K562 (cell line): Measurements from ENCODE around the gene ZNF804A. TPM values are rescaled to one million over a fixed set of nuclear protein-coding genes. Genes with fewer than 3 reads are reported as not detected.

ENCODE experiments used
- ATAC-seq: fragments of 200-7000 bp; cut with Tn5 transposase; 3 replicates; pipeline ENCODE4 v1.9.1; 2020; ENCODE audit warnings: moderate library complexity
- BruUV-seq: library from RNA; stranded (reverse); fragments of 400-500 nt; replicated peaks from 2 replicates; lab custom pipeline; 2021; lab: Mats Ljungman, UMichigan
- CTCF ChIA-PET: fragments of 300-600 bp; formaldehyde crosslinking; extraction: SDS; loops from one replicate; lab custom pipeline; 2021; ENCODE audit warnings: low intra/inter-chr PET ratio; lab: Yijun Ruan, JAX
- POLR2A ChIA-PET: fragments of 300-600, 350-650 bp; sonication (Branson Sonifier 250); formaldehyde crosslinking; extraction: SDS; loops from one replicate; lab custom pipeline; 2021; ENCODE audit warnings: antibody characterized with exemption, inconsistent platforms; lab: Yijun Ruan, JAX
- DNase-seq, 4 experiments: peaks; one replicate each; pipeline versions ENCODE4 v3.0.0 to v3.0.0-alpha.2; 2011 to 2018; ENCODE audit warnings: low spot score in 3 of 4, mixed read lengths in 3 of 4; ENCODE audit errors: extremely low read depth in 1 of 4
- FAIRE-seq: peaks from 2 replicates; lab custom pipeline; 2011; peaks lifted over from hg19 to GRCh38; lab: Jason Lieb, UNC
- H2AFZ ChIP-seq: 2 replicates; pipeline ENCODE4 v1.6.0; 2011; ENCODE audit warnings: low read depth, low read length, control low read depth, inconsistent platforms
- H3K27ac ChIP-seq: fragments of 200-600 bp; 3 replicates; pipeline ENCODE4 v1.8.0; 2011; ENCODE audit warnings: low read depth, mild to moderate bottlenecking, control low read depth, inconsistent platforms, low read length, moderate library complexity, mixed read lengths; ENCODE audit errors: extremely low read depth
- H3K27me3 ChIP-seq, 2 experiments: fragments of 300-600 bp in 1 of 2; 2 replicates in 1 of 2; 3 replicates in 1 of 2; pipeline versions ENCODE4 v1.6.0 to v1.8.0; 2011; ENCODE audit warnings: inconsistent platforms in 2 of 2, low read length in 2 of 2, mild to moderate bottlenecking in 1 of 2, mixed read lengths in 1 of 2, moderate library complexity in 1 of 2; ENCODE audit not compliant: control insufficient read depth in 2 of 2, insufficient read depth in 2 of 2
- H3K36me3 ChIP-seq: fragments of 300-600 bp; 3 replicates; pipeline ENCODE4 v1.8.0; 2011; ENCODE audit warnings: mild to moderate bottlenecking, low read length, inconsistent platforms; ENCODE audit not compliant: control insufficient read depth, insufficient read depth
- H3K4me1 ChIP-seq, 2 experiments: fragments of 200-600 bp in 1 of 2; replicated peaks in 1 of 2; 2 replicates in 1 of 2; 3 replicates in 1 of 2; pipeline versions ENCODE4 v1.5.1 to v1.8.0; 2011; ENCODE audit warnings: inconsistent platforms in 2 of 2, low read length in 2 of 2, mild to moderate bottlenecking in 1 of 2, mixed read lengths in 1 of 2, moderate library complexity in 1 of 2; ENCODE audit not compliant: control insufficient read depth in 2 of 2, insufficient read depth in 2 of 2
- H3K4me2 ChIP-seq: 2 replicates; pipeline ENCODE4 v1.6.1; 2011; ENCODE audit warnings: low read length, control low read depth, inconsistent platforms, mixed read lengths; ENCODE audit not compliant: insufficient read depth
- H3K4me3 ChIP-seq: fragments of 200-600 bp; sonication (generic), shearing (Covaris generic); 2 replicates; pipeline ENCODE4 v1.5.1; 2016; ENCODE audit warnings: control low read depth, inconsistent platforms
- H3K79me2 ChIP-seq: fragments of 200-600 bp; 3 replicates; pipeline ENCODE4 v1.8.0; 2011; ENCODE audit warnings: low read length, inconsistent platforms; ENCODE audit not compliant: control insufficient read depth, insufficient read depth
- H3K9ac ChIP-seq, 2 experiments: 2 replicates each; pipeline versions ENCODE4 v1.6.0 to v1.6.1; 2011; ENCODE audit warnings: low read depth in 2 of 2, low read length in 2 of 2, control low read depth in 1 of 2, inconsistent platforms in 1 of 2, mild to moderate bottlenecking in 1 of 2, mixed read lengths in 1 of 2; ENCODE audit not compliant: insufficient read depth in 1 of 2
- H3K9me1 ChIP-seq: one replicate; pipeline ENCODE4 v1.6.0; 2011; ENCODE audit warnings: inconsistent platforms, mild to moderate bottlenecking, low read length, moderate library complexity; ENCODE audit not compliant: control insufficient read depth, insufficient read depth
- H3K9me3 ChIP-seq: replicated peaks from 2 replicates; pipeline ENCODE4 v1.5.1; 2011; ENCODE audit warnings: low read depth, low read length, inconsistent platforms; ENCODE audit not compliant: control insufficient read depth, insufficient read depth
- H4K20me1 ChIP-seq: replicated peaks from 2 replicates; pipeline ENCODE4 v1.6.1; 2011; ENCODE audit warnings: low read length, inconsistent platforms, mixed read lengths; ENCODE audit not compliant: control insufficient read depth, insufficient read depth
- GTF2F1 ChIP-seq: IDR thresholded peaks from 2 replicates; pipeline ENCODE4 v1.6.1; 2011; ENCODE audit warnings: low read depth, low read length, improper control_type of control experiment
- NR2F6 ChIP-seq: fragments of 450-650 bp; formaldehyde crosslinking; IDR thresholded peaks from 2 replicates; pipeline ENCODE4 v1.4.0; 2020; ENCODE audit warnings: mild to moderate bottlenecking
- POLR2AphosphoS5 ChIP-seq: IDR thresholded peaks from 2 replicates; pipeline ENCODE4 v1.6.1; 2011; ENCODE audit warnings: mild to moderate bottlenecking, low read depth, low read length, moderate library complexity; ENCODE audit not compliant: control insufficient read depth, insufficient read depth
- RAD21 ChIP-seq, 2 experiments: fragments of 250-450 bp in 1 of 2; fragments of 450-650 bp in 1 of 2; sonication (Bioruptor Pico) in 1 of 2; formaldehyde crosslinking in 1 of 2; IDR thresholded peaks in 1 of 2; conservative IDR thresholded peaks in 1 of 2; 2 replicates each; pipeline versions ENCODE4 v1.4.0 to v1.8.0; 2020 to 2022; ENCODE audit warnings: mild to moderate bottlenecking in 2 of 2, moderate library complexity in 1 of 2
- RBM14 ChIP-seq: fragments of 200-400 bp; formaldehyde crosslinking; IDR thresholded peaks from 2 replicates; pipeline ENCODE4 v1.6.1; 2018; ENCODE audit warnings: low read depth, mild to moderate bottlenecking, low read length, moderate library complexity, borderline replicate concordance; ENCODE audit not compliant: insufficient read depth
- RBM15 ChIP-seq: fragments of 200-400 bp; formaldehyde crosslinking; IDR thresholded peaks from 2 replicates; pipeline ENCODE4 v1.6.1; 2018; ENCODE audit warnings: mild to moderate bottlenecking, low read length, moderate library complexity; ENCODE audit not compliant: insufficient read depth
- TARDBP ChIP-seq: fragments of 450-650 bp; IDR thresholded peaks from 2 replicates; pipeline ENCODE4 v1.6.1; 2016
- WGBS: fragments of 100-300 bp; shearing (Covaris generic); methylation state at CpG from one replicate; pipeline ENCODE4 v1.1.6; 2016; ENCODE audit warnings: low coverage, mixed read lengths; ENCODE audit not compliant: insufficient coverage; ENCODE audit errors: missing lambda C conversion rate; 5-methylcytosine and 5-hydroxymethylcytosine counted together
- in situ Hi-C: fragments of 300-500 bp; cut with MboI; formaldehyde crosslinking; loops from 4 replicates; pipeline ENCODE4 v1.15.0; 2018; ENCODE audit warnings: inconsistent platforms, mixed read lengths
- intact Hi-C: fragments of 100-400 bp; cut with micrococcal nuclease; formaldehyde crosslinking; loops from 2 replicates; pipeline ENCODE4 v1.14.2; 2022
- polyA plus RNA-seq, 8 experiments: library from polyadenylated mRNA; depleted of rRNA in 4 of 8; stranded (reverse) in 5 of 8; unstranded in 3 of 8; fragments of >200 nt; fragmentation: Nextera tagmentation in 2 of 8; fragmentation: Illumina TruSeq in 1 of 8; extraction: Ambion mirVana in 2 of 8; extraction: Trizol in 1 of 8; gene quantifications; 2 replicates each; pipeline versions ENCODE4 v1.2.1 to v1.2.3, GENCODE V29; 2011 to 2014; ENCODE audit warnings: inconsistent platforms in 1 of 8, missing spikeins in 1 of 8
- total RNA-seq, 7 experiments: library from RNA; depleted of rRNA in 6 of 7; stranded (reverse); fragments of >200 nt in 6 of 7; fragmentation: Illumina TruSeq in 2 of 7; extraction: Trizol in 2 of 7; gene quantifications; 2 replicates each; pipeline versions ENCODE4 v1.2.1 to v1.2.3, GENCODE V29; 2011 to 2021; ENCODE audit warnings: low replicate concordance in 1 of 7
- TF ChIP-seq, protein P1 (sequence below), 3 experiments: IDR thresholded peaks in 2 of 3; conservative IDR thresholded peaks in 1 of 3; 2 replicates each; pipeline ENCODE4 v1.5.1; 2011 to 2012; ENCODE audit warnings: low read length in 3 of 3, mild to moderate bottlenecking in 3 of 3, control low read depth in 2 of 3, improper control_type of control experiment in 1 of 3, inconsistent platforms in 1 of 3, low read depth in 1 of 3, mixed read lengths in 1 of 3, moderate library complexity in 1 of 3; ENCODE audit not compliant: insufficient read depth in 2 of 3

Gene ZNF804A
- total and polyA plus RNA-seq, 9 of the 15 experiments (the other 6 are each of a cell fraction or from before 2014, with no cell fraction given), result 0.01 to 1.2 (median 0.73) TPM

DNA sequence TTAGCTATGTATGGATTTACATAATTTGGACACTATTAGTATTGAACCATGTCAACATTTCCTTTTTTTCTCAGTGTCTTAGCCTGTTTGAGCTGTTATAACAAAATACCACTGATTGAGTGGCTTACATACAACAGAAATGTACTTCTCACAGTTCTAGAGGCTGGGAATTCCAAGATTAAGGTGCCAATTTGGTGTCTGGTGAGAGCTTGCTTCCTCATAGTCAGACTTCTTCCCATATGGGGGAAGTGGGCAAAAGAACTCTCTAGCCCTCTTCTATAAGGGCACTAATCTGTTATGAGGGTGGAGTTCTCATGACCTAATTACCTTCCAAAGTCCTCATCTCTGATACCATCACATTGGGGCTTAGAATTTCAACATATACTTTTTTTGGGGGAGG is 12.6 kb downstream of the ZNF804A start (continued):
- TF ChIP-seq GTF2F1 (no peak), TARDBP (no peak)

DNA sequence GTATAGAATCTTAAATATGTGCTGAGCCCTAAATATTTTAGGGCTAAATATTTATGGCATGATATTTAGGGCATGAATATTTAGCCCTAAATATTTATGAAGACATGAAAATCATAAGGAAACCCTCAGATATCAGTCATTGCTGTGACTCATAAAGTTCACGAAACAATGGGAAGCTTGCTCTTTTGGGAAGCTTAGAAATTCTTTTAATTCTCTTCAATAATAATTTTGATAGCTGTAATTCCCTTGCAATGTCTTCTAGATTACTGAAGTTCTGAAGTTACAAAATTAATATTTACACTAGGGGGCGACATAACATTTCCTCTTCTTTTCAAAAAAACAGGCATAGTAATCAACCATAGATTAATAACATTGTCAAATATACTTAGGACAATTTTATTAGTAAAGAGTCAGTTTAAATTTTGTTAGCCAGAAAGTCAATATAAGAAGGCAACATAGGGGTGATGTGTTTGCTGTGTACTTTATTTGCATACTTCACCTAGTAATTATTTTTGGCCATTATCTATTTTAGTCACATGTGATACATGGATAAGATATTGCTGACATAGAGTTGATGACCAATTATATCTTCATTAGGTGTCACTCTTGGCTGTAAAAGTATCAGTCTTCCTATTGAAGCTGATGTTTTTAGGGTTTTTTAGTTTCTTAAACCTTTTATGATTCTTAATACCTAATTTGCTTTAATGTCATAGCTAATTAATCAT is 13.2 kb downstream of the ZNF804A start:
- no peak overlapping the region for H2AFZ ChIP-seq
- no peaks in the 10 kb centered on the region for H3K36me3 ChIP-seq
- POLR2A ChIA-PET, result interaction anchor here (0.7 kb wide), 1 partner anchor 20 kb away, joined by 4 read pairs; no protein-coding TSS in a partner anchor
- H3K9me1 ChIP-seq, result no peaks in the 10 kb centered on the region
- no peak overlapping the region for H3K9ac ChIP-seq
- H3K27ac ChIP-seq, result no peak overlapping the region
- FAIRE-seq, result peak; percentile 40
- TF ChIP-seq RBM15 (no peak), RAD21 (CRISPR knock-in tag; conservative IDR thresholded peaks at IDR 0.05 in 1 of 2, IDR thresholded peaks at IDR 0.05 in 1 of 2) (peak in 1 of 2 experiments; percentile 36; a peak in 2 of 4 replicates), RBM14 (no peak), NR2F6 (CRISPR knock-in tag) (no peak), POLR2AphosphoS5 (no peak)
- TF ChIP-seq, protein P1, sequence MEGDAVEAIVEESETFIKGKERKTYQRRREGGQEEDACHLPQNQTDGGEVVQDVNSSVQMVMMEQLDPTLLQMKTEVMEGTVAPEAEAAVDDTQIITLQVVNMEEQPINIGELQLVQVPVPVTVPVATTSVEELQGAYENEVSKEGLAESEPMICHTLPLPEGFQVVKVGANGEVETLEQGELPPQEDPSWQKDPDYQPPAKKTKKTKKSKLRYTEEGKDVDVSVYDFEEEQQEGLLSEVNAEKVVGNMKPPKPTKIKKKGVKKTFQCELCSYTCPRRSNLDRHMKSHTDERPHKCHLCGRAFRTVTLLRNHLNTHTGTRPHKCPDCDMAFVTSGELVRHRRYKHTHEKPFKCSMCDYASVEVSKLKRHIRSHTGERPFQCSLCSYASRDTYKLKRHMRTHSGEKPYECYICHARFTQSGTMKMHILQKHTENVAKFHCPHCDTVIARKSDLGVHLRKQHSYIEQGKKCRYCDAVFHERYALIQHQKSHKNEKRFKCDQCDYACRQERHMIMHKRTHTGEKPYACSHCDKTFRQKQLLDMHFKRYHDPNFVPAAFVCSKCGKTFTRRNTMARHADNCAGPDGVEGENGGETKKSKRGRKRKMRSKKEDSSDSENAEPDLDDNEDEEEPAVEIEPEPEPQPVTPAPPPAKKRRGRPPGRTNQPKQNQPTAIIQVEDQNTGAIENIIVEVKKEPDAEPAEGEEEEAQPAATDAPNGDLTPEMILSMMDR (IDR thresholded peaks at IDR 0.05 in 2 of 3, conservative IDR thresholded peaks at IDR 0.05 in 1 of 3; ENCODE audit: insufficient read depth in 2 of 3, low read depth in 1 of 3, low read length in 3 of 3), result peak in 1 of 3 experiments; percentile 43; a peak in 2 of 6 replicates
- TF ChIP-seq, all 486 proteins: peak for 2
- CTCF ChIA-PET, result no interaction called here
- Histone ChIP-seq H3K4me3 (no peak overlapping the region), H3K4me2 (no peak overlapping the region), H3K27me3 (no peaks in the 10 kb centered on the region), H3K4me1 (no peaks in the 10 kb centered on the region), H3K9me3 (no peaks in the 10 kb centered on the region), H3K79me2 (no peaks in the 10 kb centered on the region), H4K20me1 (no peaks in the 10 kb centered on the region)
- ATAC-seq (no peak), DNase-seq (peak in 2 of 4 experiments; percentile 15 to 23)
- 0% methylated on average over 2 of the region's 2 CpGs for WGBS
- no TSS peak for BruUV-seq
- intact Hi-C loops, result loop anchor here (10.0 kb wide), 1 partner anchor 1843 kb away; no protein-coding TSS in a partner anchor
- in situ Hi-C loops, result no loop called here
